SKM-1 (cell line): ENCODE data around the gene CSN1S1.
"Not testable (repeated sequence)": the region's sequence is repeated elsewhere in the genome, so short reads cannot be mapped to it uniquely, and the experiment has no call there.

Source experiments
- DNase-seq: peaks from one replicate; lab custom pipeline; 2025; ENCODE audit not compliant: unreplicated experiment; lab: John Stamatoyannopoulos, UW

CSN1S1 gene

GRCh38 chr4:69930768-69931167 lies at the start of gene CSN1S1:
TSS of gene CSN1S1 (plus strand) at chr4:69931068. CDS start at chr4:69932556, 1,488 bp downstream.
- no peak for DNase-seq

GRCh38 chr4:69881173-69881773 lies 49.6 kb upstream of the CSN1S1 start:
- peak; percentile 30 for DNase-seq

- no peak for DNase-seq
Observed at GRCh38 chr4:69882150-69882549, 48.7 kb upstream of the CSN1S1 start.

GRCh38 chr4:69888336-69888735 lies 42.5 kb upstream of the CSN1S1 start:
- no peak for DNase-seq

GRCh38 chr4:69894186-69894585 lies 36.7 kb upstream of the CSN1S1 start:
- no peak for DNase-seq

GRCh38 chr4:69894721-69895120 lies 36.1 kb upstream of the CSN1S1 start:
- no peak for DNase-seq

- DNase-seq = no peak
Observed at GRCh38 chr4:69896530-69897116, 34.2 kb upstream of the CSN1S1 start.

GRCh38 chr4:69907151-69907550 lies 23.7 kb upstream of the CSN1S1 start:
- DNase-seq = no peak

- DNase-seq = no peak
Observed at GRCh38 chr4:69909195-69909594, 21.7 kb upstream of the CSN1S1 start.

- no peak for DNase-seq
Observed at GRCh38 chr4:69910016-69910782, 20.7 kb upstream of the CSN1S1 start.

GRCh38 chr4:69920874-69921273 lies 10.0 kb upstream of the CSN1S1 start:
- no peak for DNase-seq

- DNase-seq = not testable (repeated sequence)
Observed at GRCh38 chr4:69923782-69924410, 7.0 kb upstream of the CSN1S1 start.

GRCh38 chr4:69934150-69934549 lies 3.3 kb downstream of the CSN1S1 start:
- no peak for DNase-seq

- no peak for DNase-seq
Observed at GRCh38 chr4:69936566-69936965, 5.7 kb downstream of the CSN1S1 start.

- DNase-seq = no peak
Observed at GRCh38 chr4:69951602-69952001, 20.7 kb downstream of the CSN1S1 start.

GRCh38 chr4:69957209-69957608 lies 26.3 kb downstream of the CSN1S1 start:
- DNase-seq = no peak

GRCh38 chr4:69965628-69966027 lies 34.8 kb downstream of the CSN1S1 start, which contains the start of gene CSN2:
TSS of gene CSN2 (minus strand) at chr4:69965728. CDS start at chr4:69960995, 4,733 bp downstream.
- DNase-seq = no peak

- no peak for DNase-seq
Observed at GRCh38 chr4:69970071-69970470, 39.2 kb downstream of the CSN1S1 start.

GRCh38 chr4:69974631-69975030 lies 43.8 kb downstream of the CSN1S1 start:
- DNase-seq = no peak

GRCh38 chr4:69977582-69977981 lies 46.7 kb downstream of the CSN1S1 start:
- DNase-seq = no peak

- no peak for DNase-seq
Observed at GRCh38 chr4:69984030-69984443, 53.2 kb downstream of the CSN1S1 start.

- no peak for DNase-seq
Observed at GRCh38 chr4:69986663-69987062, 55.8 kb downstream of the CSN1S1 start.
